GM23248 (cell line): ENCODE measurements around the gene GNA15.
"Not testable (repeated sequence)": the region's sequence is repeated elsewhere in the genome, so short reads cannot be mapped to it uniquely, and the experiment has no call there.

Source experiments
- EZH2 ChIP-seq: fragments of 200-600 bp; sonication (generic); IDR thresholded peaks from 2 replicates; pipeline ENCODE4 v1.6.1; 2018; ENCODE audit warnings: antibody characterized with exemption, mild to moderate bottlenecking; ENCODE audit not compliant: insufficient read depth, poor library complexity, severe bottlenecking
- EZH2phosphoT487 ChIP-seq: fragments of 200-600 bp; sonication (generic); IDR thresholded peaks from 2 replicates; pipeline ENCODE4 v1.6.1; 2018; ENCODE audit warnings: antibody characterized with exemption, moderate library complexity, mild to moderate bottlenecking, low read depth; ENCODE audit not compliant: insufficient read depth

GRCh38 chr19:3191806-3192104, 55.9 kb downstream of the GNA15 start:
- not testable (repeated sequence) for TF ChIP-seq EZH2, EZH2phosphoT487
